H9 (cell line): ENCODE measurements around the gene PRELID1. TPM values are rescaled to one million over a fixed set of nuclear protein-coding genes. Genes with fewer than 3 reads are reported as not detected.

Source experiments
- DNase-seq: peaks from one replicate; pipeline ENCODE4 v3.0.0-alpha.2; 2017
- H2AFZ ChIP-seq: one replicate; pipeline ENCODE4 v1.6.1; 2013; ENCODE audit warnings: mild to moderate bottlenecking, low read length, control low read depth, moderate library complexity
- H2AK5ac ChIP-seq: 2 replicates; pipeline ENCODE4 v1.6.1; 2013; ENCODE audit warnings: low read length, control low read depth, mixed read lengths; ENCODE audit not compliant: insufficient read length
- H2BK120ac ChIP-seq: one replicate; pipeline ENCODE4 v1.6.1; 2013; ENCODE audit warnings: low read depth, mild to moderate bottlenecking, low read length, control low read depth, inconsistent platforms; ENCODE audit not compliant: poor library complexity, severe bottlenecking
- H2BK12ac ChIP-seq: 2 replicates; pipeline ENCODE4 v1.6.1; 2013; ENCODE audit warnings: low read length, control low read depth, mixed read lengths, low read depth; ENCODE audit not compliant: insufficient read length
- H2BK15ac ChIP-seq: 2 replicates; pipeline ENCODE4 v1.6.1; 2013; ENCODE audit warnings: low read depth, low read length, control low read depth
- H2BK20ac ChIP-seq: one replicate; pipeline ENCODE4 v1.6.1; 2013; ENCODE audit warnings: low read depth, mild to moderate bottlenecking, low read length, control low read depth, inconsistent platforms; ENCODE audit not compliant: poor library complexity, severe bottlenecking
- H2BK5ac ChIP-seq: 2 replicates; pipeline ENCODE4 v1.6.1; 2013; ENCODE audit warnings: low read length, control low read depth, mixed read lengths; ENCODE audit not compliant: insufficient read length
- H3K14ac ChIP-seq: 2 replicates; pipeline ENCODE4 v1.6.1; 2013; ENCODE audit warnings: low read length, control low read depth; ENCODE audit not compliant: insufficient read depth
- H3K18ac ChIP-seq: 2 replicates; pipeline ENCODE4 v1.6.1; 2013; ENCODE audit warnings: low read depth, mild to moderate bottlenecking, mixed read lengths, low read length, control low read depth; ENCODE audit not compliant: insufficient read length
- H3K23ac ChIP-seq: 2 replicates; pipeline ENCODE4 v1.6.1; 2013; ENCODE audit warnings: low read length, control low read depth, mixed read lengths, low read depth; ENCODE audit not compliant: insufficient read length
- H3K23me2 ChIP-seq: 2 replicates; pipeline ENCODE4 v1.6.1; 2013; ENCODE audit warnings: low read depth, mild to moderate bottlenecking, mixed read lengths, low read length, control low read depth; ENCODE audit not compliant: insufficient read length, poor library complexity, severe bottlenecking
- H3K27ac ChIP-seq: 2 replicates; pipeline ENCODE4 v1.5.1; 2013; ENCODE audit warnings: low read length, control low read depth, mixed read lengths, low read depth; ENCODE audit not compliant: insufficient read length
- H3K27me3 ChIP-seq: 2 replicates; pipeline ENCODE4 v1.6.1; 2013; ENCODE audit warnings: low read length, control low read depth, inconsistent platforms; ENCODE audit not compliant: insufficient read depth
- H3K4ac ChIP-seq: 2 replicates; pipeline ENCODE4 v1.6.1; 2013; ENCODE audit warnings: low read depth, mild to moderate bottlenecking, control low read depth, inconsistent platforms, low read length, moderate library complexity
- H3K4me1 ChIP-seq: 2 replicates; pipeline ENCODE4 v1.6.1; 2013; ENCODE audit warnings: low read length, control low read depth, inconsistent platforms; ENCODE audit not compliant: insufficient read depth
- H3K4me2 ChIP-seq: 2 replicates; pipeline ENCODE4 v1.6.1; 2013; ENCODE audit warnings: low read length, control low read depth, mixed read lengths; ENCODE audit not compliant: insufficient read length, insufficient read depth
- H3K56ac ChIP-seq: 2 replicates; pipeline ENCODE4 v1.6.1; 2013; ENCODE audit warnings: low read depth, mild to moderate bottlenecking, mixed read lengths, low read length, control low read depth; ENCODE audit not compliant: insufficient read length
- H3K79me1 ChIP-seq: 2 replicates; pipeline ENCODE4 v1.6.1; 2013; ENCODE audit warnings: low read depth, mild to moderate bottlenecking, moderate library complexity, low read length, control low read depth, inconsistent platforms; ENCODE audit not compliant: insufficient read depth, poor library complexity, severe bottlenecking
- H3K79me2 ChIP-seq: 2 replicates; pipeline ENCODE4 v1.6.1; 2013; ENCODE audit warnings: low read length, control low read depth, inconsistent platforms; ENCODE audit not compliant: insufficient read depth
- H3K9ac ChIP-seq: 2 replicates; pipeline ENCODE4 v1.6.1; 2013; ENCODE audit warnings: low read length, control low read depth, mixed read lengths; ENCODE audit not compliant: insufficient read length; ENCODE audit errors: extremely low read depth
- H3K9me3 ChIP-seq: one replicate; pipeline ENCODE4 v1.6.1; 2013; ENCODE audit warnings: low read depth, low read length, inconsistent platforms; ENCODE audit not compliant: control insufficient read depth
- H3T11ph ChIP-seq: one replicate; pipeline ENCODE4 v1.6.1; 2013; ENCODE audit warnings: mild to moderate bottlenecking, low read length, control low read depth, inconsistent platforms
- H4K20me1 ChIP-seq: one replicate; pipeline ENCODE4 v1.6.1; 2013; ENCODE audit not compliant: control insufficient read depth, insufficient read length, insufficient read depth
- H4K5ac ChIP-seq: 2 replicates; pipeline ENCODE4 v1.6.1; 2013; ENCODE audit warnings: low read depth, mild to moderate bottlenecking, mixed read lengths, low read length, control low read depth; ENCODE audit not compliant: insufficient read length
- H4K8ac ChIP-seq: replicated peaks from 2 replicates; pipeline ENCODE4 v1.6.1; 2013; ENCODE audit warnings: low read length, control low read depth, mixed read lengths, low read depth; ENCODE audit not compliant: insufficient read length
- H4K91ac ChIP-seq: 2 replicates; pipeline ENCODE4 v1.6.1; 2013; ENCODE audit warnings: low read depth, mild to moderate bottlenecking, moderate library complexity, mixed read lengths, low read length, control low read depth; ENCODE audit not compliant: insufficient read length
- H3K27ac Mint-ChIP-seq, 3 experiments: 2 replicates in 2 of 3; 3 replicates in 1 of 3; pipeline ENCODE4 v1.8.0; 2020 to 2021; ENCODE audit warnings: mixed read lengths in 3 of 3, mild to moderate bottlenecking in 1 of 3, moderate library complexity in 1 of 3
- H3K27me3 Mint-ChIP-seq: 2 replicates; pipeline ENCODE4 v1.8.0; 2021; ENCODE audit warnings: low read depth, mild to moderate bottlenecking, moderate library complexity, mixed read lengths
- H3K36me3 Mint-ChIP-seq, 3 experiments: 2 replicates in 2 of 3; 3 replicates in 1 of 3; pipeline ENCODE4 v1.8.0; 2020 to 2021; ENCODE audit warnings: low read depth in 3 of 3, mixed read lengths in 3 of 3; ENCODE audit not compliant: insufficient read depth in 1 of 3
- H3K4me1 Mint-ChIP-seq, 2 experiments: 2 replicates each; pipeline ENCODE4 v1.8.0; 2020; ENCODE audit warnings: mixed read lengths in 2 of 2
- H3K4me3 Mint-ChIP-seq, 2 experiments: 2 replicates in 1 of 2; 3 replicates in 1 of 2; pipeline ENCODE4 v1.8.0; 2020 to 2021; ENCODE audit warnings: mild to moderate bottlenecking in 2 of 2, mixed read lengths in 2 of 2, moderate library complexity in 1 of 2
- H3K9me3 Mint-ChIP-seq, 2 experiments: 2 replicates in 1 of 2; 3 replicates in 1 of 2; pipeline ENCODE4 v1.8.0; 2020; ENCODE audit warnings: mild to moderate bottlenecking in 2 of 2, mixed read lengths in 2 of 2, moderate library complexity in 1 of 2
- WGBS: extraction: QIAGEN DNeasy Blood & Tissue Kit; methylation state at CpG from one replicate; pipeline ENCODE4 v1.1.7; 2013; ENCODE audit warnings: missing lambda C conversion rate, low lambda C conversion rate, mixed read lengths; ENCODE audit not compliant: insufficient read length; ENCODE audit errors: extremely low coverage; 5-methylcytosine and 5-hydroxymethylcytosine counted together
- total RNA-seq: library from RNA; stranded (reverse); gene quantifications from 2 replicates; pipeline ENCODE4 v1.2.1, GENCODE V29; 2021
- TF ChIP-seq, protein P1 (sequence below): fragments of 200-600 bp; sonication (generic); conservative IDR thresholded peaks from 3 replicates; pipeline ENCODE4 v1.8.0; 2021; ENCODE audit warnings: antibody characterized with exemption, mild to moderate bottlenecking

The PRELID1 gene
- total RNA-seq, 1 experiment from 2014 or later = 213 TPM

DNA sequence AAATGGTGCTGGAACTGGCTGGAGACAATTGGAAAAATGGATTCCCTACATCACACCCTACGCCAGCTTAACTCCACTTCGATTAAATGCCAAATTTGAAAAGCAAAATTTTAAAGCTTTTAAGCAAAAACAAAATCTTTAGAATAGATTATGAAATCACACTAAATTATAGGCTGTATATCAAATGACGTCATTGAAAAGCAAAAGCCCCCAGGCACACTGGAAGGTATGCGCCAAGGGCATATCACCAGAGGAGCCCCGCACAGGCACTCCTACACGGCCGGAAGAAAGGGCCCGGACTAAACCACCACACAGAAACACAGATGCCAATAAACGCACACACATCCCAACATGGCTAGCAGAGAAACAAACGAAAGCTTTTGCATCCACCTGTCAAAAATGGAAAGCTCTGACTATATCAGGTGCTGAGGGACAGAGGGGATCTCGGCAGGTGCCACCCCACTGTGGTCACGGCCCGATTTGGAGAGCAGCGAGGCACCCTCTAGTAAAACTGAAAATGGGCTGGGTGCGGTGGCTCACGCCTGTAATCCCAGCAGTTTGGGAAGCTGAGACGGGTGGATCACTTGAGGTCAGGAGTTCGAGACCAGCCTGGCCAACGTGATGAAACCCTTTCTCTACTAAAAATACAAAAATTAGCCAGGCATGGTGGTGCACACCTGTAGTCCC, 25.1 kb downstream of the PRELID1 start:
- no peak overlapping the region for H3K4ac ChIP-seq
- H3K4me1 ChIP-seq = peaks cover 9% of the 10 kb centered on the region; the same call in 1 of the 2 replicates
- no peak overlapping the region for H4K8ac ChIP-seq
- H3K36me3 Mint-ChIP-seq = peaks cover under 1 to 51% (median 44%) of the 10 kb centered on the region in 3 experiments; a peak in 6 of 7 replicates
- no peak overlapping the region for H4K5ac ChIP-seq
- no peak overlapping the region for H2BK12ac ChIP-seq
- H2BK5ac ChIP-seq = no peak overlapping the region
- no peak overlapping the region for H3K14ac ChIP-seq
- no peak overlapping the region for H3K27ac ChIP-seq
- H3K23me2 ChIP-seq = no peaks in the 10 kb centered on the region
- H3T11ph ChIP-seq = no peak overlapping the region
- H4K91ac ChIP-seq = no peak overlapping the region
- WGBS = no CpG with 5 or more reads among the region's 19 CpGs
- H4K20me1 ChIP-seq = peaks cover 2% of the 10 kb centered on the region
- peaks cover 25 to 34% of the 10 kb centered on the region in 2 experiments for H3K4me1 Mint-ChIP-seq
- H3K27me3 ChIP-seq = no peaks in the 10 kb centered on the region
- H3K4me2 ChIP-seq = no peak overlapping the region
- H3K79me2 ChIP-seq = no peaks in the 10 kb centered on the region
- no peak overlapping the region for H3K56ac ChIP-seq
- no peak overlapping the region for H3K9ac ChIP-seq
- no peak overlapping the region for H2BK20ac ChIP-seq
- no peak for DNase-seq
- H2BK120ac ChIP-seq = no peak overlapping the region
- H3K79me1 ChIP-seq = no peaks in the 10 kb centered on the region
- H3K23ac ChIP-seq = no peak overlapping the region
- no peak overlapping the region for H3K18ac ChIP-seq
- H3K9me3 Mint-ChIP-seq = no peaks in the 10 kb centered on the region
- no peak overlapping the region for H2AK5ac ChIP-seq
- no peak overlapping the region for H3K4me3 Mint-ChIP-seq
- no peak overlapping the region; a peak in 1 of 7 replicates for H3K27ac Mint-ChIP-seq
- H2BK15ac ChIP-seq = no peak overlapping the region
- TF ChIP-seq, protein P1, sequence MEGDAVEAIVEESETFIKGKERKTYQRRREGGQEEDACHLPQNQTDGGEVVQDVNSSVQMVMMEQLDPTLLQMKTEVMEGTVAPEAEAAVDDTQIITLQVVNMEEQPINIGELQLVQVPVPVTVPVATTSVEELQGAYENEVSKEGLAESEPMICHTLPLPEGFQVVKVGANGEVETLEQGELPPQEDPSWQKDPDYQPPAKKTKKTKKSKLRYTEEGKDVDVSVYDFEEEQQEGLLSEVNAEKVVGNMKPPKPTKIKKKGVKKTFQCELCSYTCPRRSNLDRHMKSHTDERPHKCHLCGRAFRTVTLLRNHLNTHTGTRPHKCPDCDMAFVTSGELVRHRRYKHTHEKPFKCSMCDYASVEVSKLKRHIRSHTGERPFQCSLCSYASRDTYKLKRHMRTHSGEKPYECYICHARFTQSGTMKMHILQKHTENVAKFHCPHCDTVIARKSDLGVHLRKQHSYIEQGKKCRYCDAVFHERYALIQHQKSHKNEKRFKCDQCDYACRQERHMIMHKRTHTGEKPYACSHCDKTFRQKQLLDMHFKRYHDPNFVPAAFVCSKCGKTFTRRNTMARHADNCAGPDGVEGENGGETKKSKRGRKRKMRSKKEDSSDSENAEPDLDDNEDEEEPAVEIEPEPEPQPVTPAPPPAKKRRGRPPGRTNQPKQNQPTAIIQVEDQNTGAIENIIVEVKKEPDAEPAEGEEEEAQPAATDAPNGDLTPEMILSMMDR = no peak
- no peak overlapping the region for H2AFZ ChIP-seq
- no peaks in the 10 kb centered on the region for H3K9me3 ChIP-seq
- H3K27me3 Mint-ChIP-seq = no peaks in the 10 kb centered on the region
